SK-N-SH treated with all-trans-retinoic acid at 6 μM for 48 hours (cell line): ENCODE data around the gene MYL10.

ENCODE experiments used
- ATAC-seq: fragments of 200-7000 bp; cut with Tn5 transposase; 3 replicates; pipeline ENCODE4 v1.9.1; 2020; ENCODE audit warnings: mild to moderate bottlenecking, moderate library complexity
- ARNTL ChIP-seq: fragments of 450-650 bp; formaldehyde crosslinking; IDR thresholded peaks from 2 replicates; pipeline ENCODE4 v1.5.0; 2020; ENCODE audit warnings: low read depth, mild to moderate bottlenecking, moderate library complexity, borderline replicate concordance
- BACH2 ChIP-seq: fragments of 250-450 bp; sonication (Bioruptor Pico); IDR thresholded peaks from 2 replicates; pipeline ENCODE4 v1.9.0; 2021; ENCODE audit warnings: mild to moderate bottlenecking, borderline replicate concordance
- RARB ChIP-seq: fragments of 250-450 bp; sonication (Bioruptor Pico); IDR thresholded peaks from 2 replicates; pipeline ENCODE4 v1.8.0; 2021; ENCODE audit warnings: mild to moderate bottlenecking, moderate library complexity
- SNAI2 ChIP-seq: fragments of 250-450 bp; sonication (Bioruptor Pico); IDR thresholded peaks from 2 replicates; pipeline ENCODE4 v1.5.0; 2020; ENCODE audit warnings: mild to moderate bottlenecking, moderate library complexity
- TCF4 ChIP-seq: fragments of 250-450 bp; sonication (Bioruptor Pico); IDR thresholded peaks from 2 replicates; pipeline ENCODE4 v1.8.0; 2021; ENCODE audit warnings: mild to moderate bottlenecking, moderate library complexity, borderline replicate concordance
- TOX ChIP-seq: fragments of 250-450 bp; sonication (Bioruptor Pico); IDR thresholded peaks from 2 replicates; pipeline ENCODE4 v1.8.0; 2021; ENCODE audit warnings: mild to moderate bottlenecking, moderate library complexity, borderline replicate concordance
- TSHZ2 ChIP-seq: fragments of 250-450 bp; sonication (Bioruptor Pico); IDR thresholded peaks from 2 replicates; pipeline ENCODE4 v1.5.0; 2020; ENCODE audit warnings: mild to moderate bottlenecking, moderate library complexity
- ZC3H10 ChIP-seq: fragments of 250-450 bp; sonication (Bioruptor Pico); IDR thresholded peaks from 2 replicates; pipeline ENCODE4 v1.5.1; 2021; ENCODE audit warnings: mild to moderate bottlenecking, moderate library complexity
- TF ChIP-seq, protein P1 (sequence below): fragments of 250-450 bp; sonication (Bioruptor Pico); IDR thresholded peaks from 2 replicates; pipeline ENCODE4 v1.8.0; 2020; ENCODE audit warnings: mild to moderate bottlenecking, moderate library complexity, borderline replicate concordance
- TF ChIP-seq, protein P2 (sequence below): fragments of 250-450 bp; sonication (Bioruptor Pico); IDR thresholded peaks from 2 replicates; pipeline ENCODE4 v1.5.1; 2020; ENCODE audit warnings: low read depth, mild to moderate bottlenecking, moderate library complexity

Gene MYL10

DNA sequence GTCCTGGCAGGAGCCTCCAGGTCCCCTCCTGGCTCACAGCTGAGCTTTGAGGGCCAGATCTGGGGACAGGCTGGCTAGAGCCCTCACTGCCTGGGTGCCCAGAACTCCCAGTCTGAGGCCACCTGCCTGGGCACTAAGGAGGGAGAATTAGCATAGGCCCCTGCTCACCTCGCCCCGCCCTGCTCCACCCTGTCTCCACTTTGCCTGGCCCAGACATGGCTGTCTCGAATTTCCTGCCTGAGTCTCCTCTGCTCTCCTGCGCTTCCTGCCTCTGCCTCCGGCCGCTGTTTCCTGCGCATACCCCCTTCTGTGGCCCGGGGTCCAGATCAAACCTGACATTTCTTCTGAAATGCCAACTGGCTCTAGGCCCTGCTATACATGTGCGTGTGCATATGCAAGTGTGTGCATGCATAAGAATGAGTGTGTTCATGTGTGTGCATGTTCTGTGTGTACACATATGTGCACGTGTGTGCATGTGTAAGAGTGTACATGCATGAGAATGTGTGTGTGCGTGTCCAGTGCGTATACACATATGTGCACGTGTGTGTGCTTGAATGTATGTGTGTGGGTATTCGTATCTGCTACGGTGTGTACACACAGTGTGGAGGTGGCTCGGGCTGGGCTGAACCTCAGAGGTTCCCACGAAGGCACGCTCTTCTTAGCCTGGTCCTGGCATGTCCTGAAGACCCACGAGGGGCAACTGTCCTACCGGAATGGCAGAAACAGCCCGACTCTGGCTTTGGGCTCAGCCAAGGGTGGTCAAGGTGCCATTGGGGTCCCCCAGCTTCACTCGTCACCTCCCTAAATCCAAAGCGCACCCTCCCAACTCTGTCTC, 64.9 kb downstream of the MYL10 start:
- TF ChIP-seq, protein P1, sequence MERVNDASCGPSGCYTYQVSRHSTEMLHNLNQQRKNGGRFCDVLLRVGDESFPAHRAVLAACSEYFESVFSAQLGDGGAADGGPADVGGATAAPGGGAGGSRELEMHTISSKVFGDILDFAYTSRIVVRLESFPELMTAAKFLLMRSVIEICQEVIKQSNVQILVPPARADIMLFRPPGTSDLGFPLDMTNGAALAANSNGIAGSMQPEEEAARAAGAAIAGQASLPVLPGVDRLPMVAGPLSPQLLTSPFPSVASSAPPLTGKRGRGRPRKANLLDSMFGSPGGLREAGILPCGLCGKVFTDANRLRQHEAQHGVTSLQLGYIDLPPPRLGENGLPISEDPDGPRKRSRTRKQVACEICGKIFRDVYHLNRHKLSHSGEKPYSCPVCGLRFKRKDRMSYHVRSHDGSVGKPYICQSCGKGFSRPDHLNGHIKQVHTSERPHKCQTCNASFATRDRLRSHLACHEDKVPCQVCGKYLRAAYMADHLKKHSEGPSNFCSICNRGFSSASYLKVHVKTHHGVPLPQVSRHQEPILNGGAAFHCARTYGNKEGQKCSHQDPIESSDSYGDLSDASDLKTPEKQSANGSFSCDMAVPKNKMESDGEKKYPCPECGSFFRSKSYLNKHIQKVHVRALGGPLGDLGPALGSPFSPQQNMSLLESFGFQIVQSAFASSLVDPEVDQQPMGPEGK = no peak
- TF ChIP-seq TOX (CRISPR knock-in tag) (no peak), RARB (CRISPR knock-in tag) (no peak), BACH2 (CRISPR knock-in tag) (no peak), ZC3H10 (no peak), TSHZ2 (CRISPR knock-in tag) (no peak), SNAI2 (CRISPR knock-in tag) (no peak), ARNTL (CRISPR knock-in tag) (no peak), TCF4 (CRISPR knock-in tag) (no peak)
- TF ChIP-seq, protein P2, sequence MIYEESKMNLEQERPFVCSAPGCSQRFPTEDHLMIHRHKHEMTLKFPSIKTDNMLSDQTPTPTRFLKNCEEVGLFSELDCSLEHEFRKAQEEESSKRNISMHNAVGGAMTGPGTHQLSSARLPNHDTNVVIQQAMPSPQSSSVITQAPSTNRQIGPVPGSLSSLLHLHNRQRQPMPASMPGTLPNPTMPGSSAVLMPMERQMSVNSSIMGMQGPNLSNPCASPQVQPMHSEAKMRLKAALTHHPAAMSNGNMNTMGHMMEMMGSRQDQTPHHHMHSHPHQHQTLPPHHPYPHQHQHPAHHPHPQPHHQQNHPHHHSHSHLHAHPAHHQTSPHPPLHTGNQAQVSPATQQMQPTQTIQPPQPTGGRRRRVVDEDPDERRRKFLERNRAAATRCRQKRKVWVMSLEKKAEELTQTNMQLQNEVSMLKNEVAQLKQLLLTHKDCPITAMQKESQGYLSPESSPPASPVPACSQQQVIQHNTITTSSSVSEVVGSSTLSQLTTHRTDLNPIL (CRISPR knock-in tag) = no peak
- peak; percentile 15; the same call in 2 of the 3 replicates for ATAC-seq
